Measurements from ENCODE around the gene MARK2. TPM values are rescaled to one million over a fixed set of nuclear protein-coding genes. Genes with fewer than 3 reads are reported as not detected.

MARK2 gene
- 14.6 and 18.8 TPM in 2 replicates for polyA plus RNA-seq (2012; rRNA removed)
- polyA plus RNA-seq (2012; cell fraction: cytosol; rRNA removed), result 9.6 and 13.4 TPM in 2 replicates
- polyA plus RNA-seq (2012; cell fraction: nucleus; rRNA removed), result 17.2 and 19.6 TPM in 2 replicates

GRCh38 chr11:63838678-63839507, at the start of gene MARK2:
TSS of gene MARK2 (plus strand) at chr11:63839110. CDS start at chr11:63839507, 397 bp downstream.
- Histone ChIP-seq H3F3A (replicated peaks; ENCODE audit: insufficient read depth) (peaks cover 5% of the 10 kb centered on the region), H3K4me1 (ENCODE audit: control insufficient read depth in 1 of 2, insufficient read depth in 2 of 2, low read depth in 1 of 2, low read length in 1 of 2) (peaks cover 12 to 28% of the 10 kb centered on the region in 2 experiments; a peak in 3 of 4 replicates), H4K20me1 (ENCODE audit: insufficient read depth) (peaks cover 42% of the 10 kb centered on the region), H3K4me3 (ENCODE audit: low read depth in 2 of 2, low read length in 1 of 2) (peak within 1 kb of the TSS; percentile 77 to 83), H3K9ac (peak within 1 kb of the TSS; percentile 85), H3K9me3 (no peaks in the 10 kb centered on the region), H3K4me2 (peak within 1 kb of the TSS; percentile 94), H3K79me2 (ENCODE audit: insufficient read depth) (peaks cover 47% of the 10 kb centered on the region), H3K9me2 (no peaks in the 10 kb centered on the region), H2AFZ (ENCODE audit: low read depth) (peak within 1 kb of the TSS; percentile 77), H3K36me3 (replicated peaks in 1 of 2; ENCODE audit: control insufficient read depth in 1 of 2, insufficient read depth in 2 of 2, low read length in 1 of 2) (peaks cover 5 to 9% of the 10 kb centered on the region in 2 experiments), H3K27me3 (ENCODE audit: insufficient read depth) (no peaks in the 10 kb centered on the region), H3K27ac (ENCODE audit: low read depth in 2 of 2, low read length in 1 of 2) (peak within 1 kb of the TSS; percentile 46 to 78; a peak in 3 of 4 replicates)
- ChIA-PET CTCF (interaction anchor here (0.6 to 6.7 kb wide), 25 partner anchors 9 to 314 kb away, joined by 3 to 162 read pairs (median 7); partner anchors contain the start of genes RCOR2 and ZFTA), POLR2A (interaction anchor here (0.5 to 1.8 kb wide), 9 partner anchors 9 to 342 kb away, joined by 3 to 8 read pairs (median 4); partner anchors contain the start of gene RCOR2)
- DNase-seq, result peak; percentile 98
- under 1% methylated on average over 29 of the region's 100 CpGs for WGBS (ENCODE audit: low lambda C conversion rate)
- TF ChIP-seq PBX3 (IDR thresholded peaks at IDR 0.05) (no peak), NRF1 (IDR thresholded peaks at IDR 0.05; ENCODE audit: low read depth, low read length) (no peak), GATA2 (CRISPR knock-in tag; IDR thresholded peaks at IDR 0.05) (no peak), MXI1 (IDR thresholded peaks at IDR 0.05; ENCODE audit: low read depth, low read length) (peak; percentile 71; the same call in 1 of the 2 replicates), TCF12 (IDR thresholded peaks at IDR 0.05) (no peak), MAX (IDR thresholded peaks at IDR 0.05; ENCODE audit: low read depth) (peak; percentile 31; the same call in 1 of the 2 replicates), RCOR1 (IDR thresholded peaks at IDR 0.05; ENCODE audit: low read length) (no peak), CTCF (IDR thresholded peaks at IDR 0.05) (no peak), YY1 (IDR thresholded peaks at IDR 0.05; ENCODE audit: low read depth) (peak; percentile 89), POLR2AphosphoS5 (IDR thresholded peaks at IDR 0.05; ENCODE audit: low read depth, low read length) (peak; percentile 87), FOXJ3 (CRISPR knock-in tag; IDR thresholded peaks at IDR 0.05) (no peak), ELF1 (IDR thresholded peaks at IDR 0.05) (peak; percentile 79), FOSL2 (IDR thresholded peaks at IDR 0.05; ENCODE audit: borderline replicate concordance, low read depth) (no peak), REST (IDR thresholded peaks at IDR 0.05; ENCODE audit: low read depth, low read length) (no peak), GABPA (IDR thresholded peaks at IDR 0.05; ENCODE audit: low read depth) (no peak), NFIC (IDR thresholded peaks at IDR 0.05; ENCODE audit: borderline replicate concordance) (no peak), TEAD4 (IDR thresholded peaks at IDR 0.05; ENCODE audit: borderline replicate concordance, insufficient read depth) (no peak), JUND (IDR thresholded peaks at IDR 0.05) (no peak), FOXM1 (IDR thresholded peaks at IDR 0.05; ENCODE audit: low read depth) (no peak), USF2 (IDR thresholded peaks at IDR 0.05; ENCODE audit: borderline replicate concordance, low read depth, low read length) (no peak), RFX5 (IDR thresholded peaks at IDR 0.05; ENCODE audit: low read length) (no peak)

All from SK-N-SH (cell line).